ENCODE results near the gene ALOX15B.

Gene ALOX15B, protein sequence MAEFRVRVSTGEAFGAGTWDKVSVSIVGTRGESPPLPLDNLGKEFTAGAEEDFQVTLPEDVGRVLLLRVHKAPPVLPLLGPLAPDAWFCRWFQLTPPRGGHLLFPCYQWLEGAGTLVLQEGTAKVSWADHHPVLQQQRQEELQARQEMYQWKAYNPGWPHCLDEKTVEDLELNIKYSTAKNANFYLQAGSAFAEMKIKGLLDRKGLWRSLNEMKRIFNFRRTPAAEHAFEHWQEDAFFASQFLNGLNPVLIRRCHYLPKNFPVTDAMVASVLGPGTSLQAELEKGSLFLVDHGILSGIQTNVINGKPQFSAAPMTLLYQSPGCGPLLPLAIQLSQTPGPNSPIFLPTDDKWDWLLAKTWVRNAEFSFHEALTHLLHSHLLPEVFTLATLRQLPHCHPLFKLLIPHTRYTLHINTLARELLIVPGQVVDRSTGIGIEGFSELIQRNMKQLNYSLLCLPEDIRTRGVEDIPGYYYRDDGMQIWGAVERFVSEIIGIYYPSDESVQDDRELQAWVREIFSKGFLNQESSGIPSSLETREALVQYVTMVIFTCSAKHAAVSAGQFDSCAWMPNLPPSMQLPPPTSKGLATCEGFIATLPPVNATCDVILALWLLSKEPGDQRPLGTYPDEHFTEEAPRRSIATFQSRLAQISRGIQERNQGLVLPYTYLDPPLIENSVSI

DNA sequence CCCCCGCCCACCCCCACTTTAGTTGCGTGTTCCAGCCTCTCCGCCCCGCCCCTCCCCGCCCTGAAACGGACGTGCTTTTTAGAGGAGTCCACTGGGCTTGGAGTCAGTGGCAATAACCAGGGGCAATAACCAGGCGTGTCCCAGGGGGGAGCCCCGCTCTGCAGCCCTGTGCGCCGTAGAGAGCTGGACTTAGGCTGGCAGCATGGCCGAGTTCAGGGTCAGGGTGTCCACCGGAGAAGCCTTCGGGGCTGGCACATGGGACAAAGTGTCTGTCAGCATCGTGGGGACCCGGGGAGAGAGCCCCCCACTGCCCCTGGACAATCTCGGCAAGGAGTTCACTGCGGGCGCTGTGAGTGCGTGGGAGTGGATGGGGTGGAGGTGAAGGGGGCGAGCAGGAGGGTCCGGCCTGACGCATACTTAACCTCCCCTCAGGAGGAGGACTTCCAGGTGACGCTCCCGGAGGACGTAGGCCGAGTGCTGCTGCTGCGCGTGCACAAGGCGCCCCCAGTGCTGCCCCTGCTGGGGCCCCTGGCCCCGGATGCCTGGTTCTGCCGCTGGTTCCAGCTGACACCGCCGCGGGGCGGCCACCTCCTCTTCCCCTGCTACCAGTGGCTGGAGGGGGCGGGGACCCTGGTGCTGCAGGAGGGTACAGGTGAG, at the start of gene ALOX15B:
ALOX15B (plus strand) TSS at position 106 of the 657 bp plus-strand sequence; CDS start at position 203, 97 bp downstream.
- DNase-seq (ENCODE audit: extremely low read depth in 1 of 2, low read depth in 1 of 2) = no peak

DNA sequence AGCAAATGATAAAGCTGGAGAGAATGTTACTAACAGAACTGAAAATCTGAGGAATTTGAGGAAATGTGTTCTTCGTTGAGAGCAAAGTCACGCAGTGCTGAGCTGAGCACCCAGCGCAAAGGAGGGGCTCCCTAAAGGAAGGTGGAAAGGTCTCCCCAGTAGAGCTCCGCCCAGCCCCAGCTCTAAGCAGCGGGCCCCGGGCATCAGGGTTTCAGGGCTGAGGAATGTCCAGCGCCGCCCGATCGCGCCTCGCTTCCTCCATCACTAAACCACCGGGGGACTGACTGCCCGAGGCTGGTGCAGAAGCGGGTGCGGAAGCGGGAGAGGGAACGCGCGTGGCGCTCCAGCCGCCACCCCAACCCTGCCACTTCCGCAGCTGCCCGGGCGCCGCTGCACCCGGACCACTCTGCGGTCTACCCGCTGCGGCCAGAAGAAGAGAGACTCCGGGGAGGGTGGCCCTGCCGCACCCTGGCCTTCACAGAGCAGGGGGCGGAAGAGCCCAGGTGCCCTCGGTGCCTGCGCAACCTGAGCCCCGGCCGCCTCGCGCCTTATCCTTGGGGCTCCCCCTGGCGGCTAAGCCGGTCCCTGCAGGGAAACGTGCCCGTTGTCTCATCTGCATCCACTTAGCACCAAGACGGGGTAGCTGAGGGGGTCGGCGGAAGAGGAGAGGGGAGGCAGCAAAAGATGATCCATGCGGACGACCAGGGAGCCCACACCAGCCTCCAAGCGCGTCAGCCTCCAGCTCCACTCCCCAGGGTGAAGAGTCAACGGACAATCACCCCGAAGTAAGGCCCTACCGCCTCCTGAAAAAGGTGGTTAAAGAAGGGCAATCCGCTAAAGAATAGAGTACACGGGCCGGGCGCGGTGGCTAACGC, 48.8 kb upstream of the ALOX15B start:
- peak; percentile 77 to 93 for DNase-seq (ENCODE audit: extremely low read depth in 1 of 2, low read depth in 1 of 2)

DNA sequence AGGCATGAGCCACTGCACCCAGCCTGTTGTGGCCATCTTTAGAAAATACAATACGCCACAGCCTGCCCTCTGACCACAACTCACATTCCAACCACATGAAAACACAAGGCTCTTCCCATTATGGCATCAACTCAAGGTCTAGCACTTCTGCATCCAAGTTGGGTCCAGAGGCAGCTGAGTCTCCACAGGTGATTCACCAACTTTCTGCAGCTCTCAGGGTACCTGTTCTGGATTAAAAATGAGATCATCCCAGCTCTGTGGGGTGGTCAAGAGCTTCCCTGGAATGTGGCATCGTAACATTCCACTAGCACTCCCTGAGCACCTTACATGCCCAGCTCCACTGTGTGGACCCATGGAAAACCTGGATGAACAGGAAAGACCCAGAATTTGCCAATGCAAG, 46.3 kb upstream of the ALOX15B start:
- DNase-seq (ENCODE audit: extremely low read depth in 1 of 2, low read depth in 1 of 2) = no peak

DNA sequence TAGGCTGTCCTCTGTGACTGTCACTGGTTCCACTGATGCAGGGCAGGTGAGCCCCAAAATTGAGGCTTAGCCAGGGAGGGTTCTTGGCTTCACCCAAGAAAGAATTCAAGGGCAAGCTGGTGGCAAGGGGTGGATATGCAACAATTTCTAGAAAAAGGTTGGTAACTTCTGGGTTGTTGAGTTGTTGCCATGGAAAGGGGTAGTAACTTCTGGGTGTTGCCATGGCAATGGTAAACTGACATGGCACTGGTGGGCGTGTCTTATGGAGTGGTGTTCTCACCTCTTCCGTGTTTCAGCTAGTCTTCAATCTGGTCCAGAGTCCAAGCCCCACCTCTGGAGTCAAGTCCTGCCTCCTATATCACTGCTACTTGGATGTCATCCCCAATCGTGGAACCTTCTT, 45.9 kb upstream of the ALOX15B start:
- DNase-seq (ENCODE audit: extremely low read depth in 1 of 2, low read depth in 1 of 2) = no peak

DNA sequence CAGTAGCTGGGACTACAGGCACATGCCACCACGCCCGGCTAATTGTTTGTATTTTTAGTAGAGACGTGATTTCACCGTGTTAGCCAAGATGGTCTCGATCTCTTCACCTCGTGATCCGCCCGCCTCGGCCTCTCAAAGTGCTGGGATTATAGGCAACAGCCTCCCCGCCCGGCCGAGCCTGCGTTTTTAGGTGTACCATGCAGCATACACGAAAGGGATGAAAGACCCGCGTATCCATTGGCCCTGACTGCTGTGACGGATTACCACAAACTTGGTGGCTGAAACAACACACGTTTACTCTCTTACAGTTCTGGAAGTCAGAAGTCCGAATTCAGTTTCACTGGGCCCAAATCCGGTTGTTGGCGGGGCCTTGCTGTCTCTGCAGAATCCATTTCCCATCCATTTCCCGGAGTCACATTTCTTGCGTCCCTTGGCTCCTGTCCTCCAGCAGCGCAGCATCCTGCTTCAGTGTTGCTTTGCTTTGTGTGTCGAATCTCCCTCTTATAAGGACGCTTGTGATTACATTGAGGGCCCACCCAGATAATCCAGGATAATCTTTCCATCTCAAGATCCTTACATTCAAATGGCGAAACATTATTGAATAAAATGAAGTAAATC, 44.8 kb upstream of the ALOX15B start:
- no peak for DNase-seq (ENCODE audit: extremely low read depth in 1 of 2, low read depth in 1 of 2)

DNA sequence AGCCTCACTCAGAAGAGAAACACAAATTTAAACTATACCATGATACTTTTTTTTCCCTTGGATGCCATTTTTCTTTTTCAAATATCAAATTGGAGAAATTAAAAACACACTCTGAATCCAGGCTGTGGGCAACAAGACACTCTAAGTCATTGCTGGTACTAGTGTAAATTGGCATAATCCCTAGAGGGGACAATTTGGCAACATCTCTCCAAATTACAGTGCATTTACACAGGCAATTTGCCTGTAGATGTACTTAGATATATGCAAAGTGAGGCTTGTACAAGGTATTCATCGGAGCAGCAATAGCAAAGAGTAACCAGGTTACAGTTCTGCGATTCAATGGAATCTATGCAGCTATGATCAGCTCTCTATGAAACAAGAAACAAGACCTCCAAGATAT, 43.1 kb upstream of the ALOX15B start:
- no peak for DNase-seq (ENCODE audit: extremely low read depth in 1 of 2, low read depth in 1 of 2)

DNA sequence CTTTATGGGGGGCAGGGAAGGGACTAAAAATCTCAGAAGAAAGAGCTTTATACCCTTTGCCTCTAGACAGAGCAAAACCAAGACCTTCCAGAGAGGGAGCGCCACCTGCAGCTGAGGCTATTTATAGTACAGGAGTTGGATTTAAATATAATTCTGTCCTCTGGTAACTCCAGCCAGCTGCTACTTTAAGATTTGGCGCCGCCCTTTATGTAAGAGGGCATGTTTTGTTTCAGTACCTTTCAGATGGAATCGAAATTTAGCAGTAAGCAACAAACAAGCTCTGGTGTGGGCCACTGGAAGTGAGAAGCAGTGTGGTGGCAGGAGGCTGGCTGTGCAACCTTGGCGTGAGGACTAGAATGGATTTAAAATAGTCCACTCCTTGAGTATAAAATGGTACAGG, 41.7 kb upstream of the ALOX15B start:
- DNase-seq (ENCODE audit: extremely low read depth in 1 of 2, low read depth in 1 of 2) = no peak

DNA sequence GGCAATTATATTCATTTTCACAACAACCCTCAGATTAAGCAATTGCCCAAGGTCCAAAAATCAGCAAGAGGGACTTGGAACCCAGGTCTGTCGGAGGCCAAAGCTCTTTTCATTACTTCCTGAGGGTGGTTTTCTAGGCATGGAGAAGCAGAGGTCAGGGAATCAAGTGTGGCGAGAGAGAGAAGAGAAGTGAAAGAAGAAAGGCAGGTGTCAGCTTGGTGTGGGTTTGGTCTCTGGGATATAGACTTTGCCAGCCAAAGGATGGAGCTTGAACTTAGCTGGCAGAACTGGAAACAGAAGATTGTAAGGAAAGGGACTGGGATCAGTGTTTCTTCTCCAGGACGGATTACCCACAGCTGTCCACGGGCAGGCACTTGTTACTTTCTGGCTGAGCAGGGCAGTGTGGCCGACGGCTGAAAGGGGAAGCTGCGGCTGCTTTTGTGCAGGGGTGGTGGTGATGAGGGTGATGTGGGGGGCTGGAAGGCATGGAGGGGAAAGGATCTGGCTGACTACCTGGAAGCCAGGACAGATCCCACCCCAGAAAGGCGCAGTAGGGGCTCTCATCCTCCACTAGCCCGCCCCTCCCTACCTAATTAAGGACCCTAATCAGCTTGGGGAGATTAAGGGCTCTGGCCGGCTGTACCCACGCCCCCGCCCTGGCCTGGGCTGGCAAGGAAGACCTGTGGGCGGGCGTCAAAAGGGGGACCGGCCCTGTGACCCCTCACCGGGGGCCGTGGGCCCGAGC, 36.7 kb upstream of the ALOX15B start, which contains the start of gene GUCY2D:
GUCY2D (plus strand) TSS at position 640 of the 745 bp plus-strand sequence. CDS start 433 bp downstream, outside the sequence.
- DNase-seq (ENCODE audit: extremely low read depth in 1 of 2, low read depth in 1 of 2) = no peak

DNA sequence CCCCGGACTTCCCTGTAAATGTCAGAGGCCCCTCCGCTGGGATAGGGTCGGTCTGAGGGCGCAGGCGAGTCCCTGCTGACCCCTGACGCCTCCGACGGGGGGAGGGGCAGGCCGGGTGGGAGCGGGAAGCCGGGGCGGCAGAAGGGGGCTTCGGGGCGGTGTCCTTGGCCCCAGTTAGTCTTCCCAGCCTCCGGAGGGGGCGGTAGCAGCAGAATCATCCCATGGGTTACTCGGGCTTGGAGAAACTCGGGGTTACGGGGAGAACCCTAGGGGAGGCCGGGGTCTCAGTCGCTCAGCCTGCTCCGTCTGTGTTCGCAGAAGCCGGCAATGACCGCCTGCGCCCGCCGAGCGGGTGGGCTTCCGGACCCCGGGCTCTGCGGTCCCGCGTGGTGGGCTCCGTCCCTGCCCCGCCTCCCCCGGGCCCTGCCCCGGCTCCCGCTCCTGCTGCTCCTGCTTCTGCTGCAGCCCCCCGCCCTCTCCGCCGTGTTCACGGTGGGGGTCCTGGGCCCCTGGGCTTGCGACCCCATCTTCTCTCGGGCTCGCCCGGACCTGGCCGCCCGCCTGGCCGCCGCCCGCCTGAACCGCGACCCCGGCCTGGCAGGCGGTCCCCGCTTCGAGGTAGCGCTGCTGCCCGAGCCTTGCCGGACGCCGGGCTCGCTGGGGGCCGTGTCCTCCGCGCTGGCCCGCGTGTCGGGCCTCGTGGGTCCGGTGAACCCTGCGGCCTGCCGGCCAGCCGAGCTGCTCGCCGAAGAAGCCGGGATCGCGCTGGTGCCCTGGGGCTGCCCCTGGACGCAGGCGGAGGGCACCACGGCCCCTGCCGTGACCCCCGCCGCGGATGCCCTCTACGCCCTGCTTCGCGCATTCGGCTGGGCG, 35.9 kb upstream of the ALOX15B start:
- DNase-seq (ENCODE audit: extremely low read depth in 1 of 2, low read depth in 1 of 2) = no peak

DNA sequence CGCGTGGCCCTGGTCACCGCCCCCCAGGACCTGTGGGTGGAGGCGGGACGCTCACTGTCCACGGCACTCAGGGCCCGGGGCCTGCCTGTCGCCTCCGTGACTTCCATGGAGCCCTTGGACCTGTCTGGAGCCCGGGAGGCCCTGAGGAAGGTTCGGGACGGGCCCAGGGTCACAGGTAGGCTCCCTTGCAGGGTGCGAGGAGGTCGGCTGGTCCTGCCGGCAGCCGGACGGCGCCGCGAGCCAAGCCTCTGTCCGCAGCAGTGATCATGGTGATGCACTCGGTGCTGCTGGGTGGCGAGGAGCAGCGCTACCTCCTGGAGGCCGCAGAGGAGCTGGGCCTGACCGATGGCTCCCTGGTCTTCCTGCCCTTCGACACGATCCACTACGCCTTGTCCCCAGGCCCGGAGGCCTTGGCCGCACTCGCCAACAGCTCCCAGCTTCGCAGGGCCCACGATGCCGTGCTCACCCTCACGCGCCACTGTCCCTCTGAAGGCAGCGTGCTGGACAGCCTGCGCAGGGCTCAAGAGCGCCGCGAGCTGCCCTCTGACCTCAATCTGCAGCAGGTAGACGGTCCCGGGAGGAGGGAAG, 35.2 kb upstream of the ALOX15B start:
- DNase-seq (ENCODE audit: extremely low read depth in 1 of 2, low read depth in 1 of 2) = no peak

DNA sequence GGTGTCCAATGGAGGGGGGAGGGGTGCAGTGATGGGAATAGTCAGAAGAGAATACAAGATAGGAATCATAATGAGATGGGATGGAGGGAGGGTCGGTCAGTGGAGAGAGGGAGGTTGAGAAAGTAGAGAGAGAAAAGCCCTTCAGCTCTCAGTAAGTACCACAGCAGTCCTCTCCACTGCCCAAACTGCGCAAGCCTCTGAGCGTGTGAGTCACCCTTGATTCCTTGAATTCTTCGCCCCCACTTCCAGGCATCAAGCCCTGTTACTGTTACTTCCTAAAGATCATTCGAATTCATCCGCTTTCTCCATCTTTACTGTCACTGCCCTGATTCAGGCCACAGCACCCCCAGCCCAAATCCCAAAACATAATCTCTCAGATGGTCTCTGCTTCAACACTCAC, 34.0 kb upstream of the ALOX15B start:
- DNase-seq (ENCODE audit: extremely low read depth in 1 of 2, low read depth in 1 of 2) = no peak

DNA sequence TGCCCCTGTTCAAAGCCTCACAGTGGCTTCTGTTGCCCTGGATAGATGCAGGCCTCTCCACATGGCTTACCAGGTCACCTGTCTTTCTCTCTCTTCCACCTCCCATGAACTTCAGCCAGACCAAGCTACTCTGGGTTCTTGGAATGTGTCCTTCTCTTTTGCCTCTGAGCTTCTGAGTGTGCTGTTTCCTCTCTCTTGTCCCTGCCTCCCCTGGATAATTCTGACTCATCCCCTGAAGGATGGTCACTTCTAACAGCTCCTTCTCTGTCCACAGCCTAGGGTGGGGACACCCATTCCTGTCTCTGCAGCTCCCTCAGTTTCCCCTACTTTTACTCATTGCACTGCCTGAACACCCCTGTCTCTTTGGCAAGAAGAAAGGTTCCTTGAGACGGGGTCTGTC, 33.5 kb upstream of the ALOX15B start:
- DNase-seq (ENCODE audit: extremely low read depth in 1 of 2, low read depth in 1 of 2) = no peak

DNA sequence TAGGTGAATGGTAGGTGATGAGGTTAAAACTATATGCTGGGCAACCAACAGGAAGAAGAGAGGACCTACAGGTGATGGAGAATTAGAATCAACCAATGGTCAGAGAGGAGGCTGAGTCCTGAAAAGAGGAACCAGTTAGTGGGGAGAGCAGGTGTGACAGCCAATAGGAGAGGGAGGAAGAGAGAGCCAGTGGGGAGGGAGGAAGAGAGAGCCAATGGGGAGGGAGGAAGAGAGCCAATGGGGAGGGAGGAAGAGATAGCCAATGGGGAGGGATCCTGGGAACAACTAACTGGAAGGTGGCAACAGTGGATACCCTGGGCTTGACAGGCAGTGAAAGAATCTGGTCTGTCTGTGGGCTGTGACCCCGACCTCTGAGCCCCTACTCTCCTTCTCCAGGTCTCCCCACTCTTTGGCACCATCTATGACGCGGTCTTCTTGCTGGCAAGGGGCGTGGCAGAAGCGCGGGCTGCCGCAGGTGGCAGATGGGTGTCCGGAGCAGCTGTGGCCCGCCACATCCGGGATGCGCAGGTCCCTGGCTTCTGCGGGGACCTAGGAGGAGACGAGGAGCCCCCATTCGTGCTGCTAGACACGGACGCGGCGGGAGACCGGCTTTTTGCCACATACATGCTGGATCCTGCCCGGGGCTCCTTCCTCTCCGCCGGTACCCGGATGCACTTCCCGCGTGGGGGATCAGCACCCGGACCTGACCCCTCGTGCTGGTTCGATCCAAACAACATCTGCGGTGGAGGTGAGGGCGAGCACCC, 32.7 kb upstream of the ALOX15B start:
- DNase-seq (ENCODE audit: extremely low read depth in 1 of 2, low read depth in 1 of 2) = no peak

DNA sequence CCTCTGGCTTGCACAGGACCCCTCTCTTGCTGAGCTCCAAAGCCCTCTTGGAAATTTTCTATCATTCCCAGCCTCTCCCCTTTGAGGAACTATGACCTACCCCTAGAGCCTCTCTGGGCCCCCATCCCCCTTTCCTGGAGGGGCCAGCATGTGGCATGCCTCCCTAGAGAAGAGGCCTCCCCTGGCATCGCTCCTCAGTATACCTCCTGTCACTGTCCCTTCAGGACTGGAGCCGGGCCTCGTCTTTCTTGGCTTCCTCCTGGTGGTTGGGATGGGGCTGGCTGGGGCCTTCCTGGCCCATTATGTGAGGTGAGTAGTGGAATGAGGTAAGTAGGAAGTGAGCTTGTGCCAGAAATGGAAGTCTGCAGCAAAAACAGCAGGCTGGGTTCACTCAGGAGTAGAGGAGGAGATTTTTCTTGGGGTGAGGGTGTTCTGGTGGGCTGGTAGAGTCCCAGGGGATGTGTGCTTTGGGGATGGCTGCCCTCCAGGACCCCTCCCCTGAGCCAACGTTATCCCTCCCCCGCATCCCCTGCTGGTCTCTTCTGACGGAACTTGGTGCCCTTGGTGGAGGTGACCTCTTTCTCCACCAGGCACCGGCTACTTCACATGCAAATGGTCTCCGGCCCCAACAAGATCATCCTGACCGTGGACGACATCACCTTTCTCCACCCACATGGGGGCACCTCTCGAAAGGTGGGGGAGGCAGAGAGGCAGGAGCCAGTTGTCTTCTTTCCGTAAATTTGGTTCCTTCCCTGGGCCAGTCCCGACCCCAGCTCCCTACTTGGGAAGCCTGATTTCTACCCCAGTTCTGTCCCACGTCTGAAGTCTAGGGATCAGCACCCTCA, 31.8 kb upstream of the ALOX15B start:
- no peak for DNase-seq (ENCODE audit: extremely low read depth in 1 of 2, low read depth in 1 of 2)

DNA sequence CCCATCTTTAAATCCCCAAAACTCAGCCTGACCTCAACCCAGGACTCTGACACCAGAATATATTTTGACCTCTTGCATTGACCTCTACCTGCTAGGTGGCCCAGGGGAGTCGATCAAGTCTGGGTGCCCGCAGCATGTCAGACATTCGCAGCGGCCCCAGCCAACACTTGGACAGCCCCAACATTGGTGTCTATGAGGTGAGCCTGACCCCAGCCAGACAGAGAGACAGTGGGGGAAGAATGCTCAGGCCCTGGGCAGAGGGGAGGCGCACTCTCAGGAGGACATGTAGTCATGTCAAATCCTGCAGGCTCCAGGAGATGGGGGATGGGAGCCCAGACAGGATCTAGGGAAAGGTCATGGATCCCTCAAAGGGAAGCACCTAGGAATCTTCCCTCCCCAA, 31.0 kb upstream of the ALOX15B start:
- no peak for DNase-seq (ENCODE audit: extremely low read depth in 1 of 2, low read depth in 1 of 2)

DNA sequence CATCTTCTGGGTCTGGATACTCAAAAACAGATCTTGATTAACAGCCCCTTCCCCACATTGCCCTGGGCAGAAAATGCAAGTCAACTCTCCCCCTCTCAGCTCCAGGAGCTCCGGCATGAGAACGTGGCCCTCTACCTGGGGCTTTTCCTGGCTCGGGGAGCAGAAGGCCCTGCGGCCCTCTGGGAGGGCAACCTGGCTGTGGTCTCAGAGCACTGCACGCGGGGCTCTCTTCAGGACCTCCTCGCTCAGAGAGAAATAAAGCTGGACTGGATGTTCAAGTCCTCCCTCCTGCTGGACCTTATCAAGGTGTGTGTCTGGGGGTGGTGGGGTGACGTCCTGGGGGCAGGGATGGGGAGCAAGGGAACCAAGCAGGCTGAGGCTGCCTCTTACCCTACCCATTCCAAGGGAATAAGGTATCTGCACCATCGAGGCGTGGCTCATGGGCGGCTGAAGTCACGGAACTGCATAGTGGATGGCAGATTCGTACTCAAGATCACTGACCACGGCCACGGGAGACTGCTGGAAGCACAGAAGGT, 26.7 kb upstream of the ALOX15B start:
- DNase-seq (ENCODE audit: extremely low read depth in 1 of 2, low read depth in 1 of 2) = no peak

All from activated CD8-positive, alpha-beta memory T cell treated with anti-CD3 and anti-CD28 coated beads for 1 hour (primary cell).